ENCODE results near the gene SH2D3A. TPM values are rescaled to one million over a fixed set of nuclear protein-coding genes. Genes with fewer than 3 reads are reported as not detected.

SH2D3A gene
- total RNA-seq, 1 experiment from 2014 or later, result 17.9 TPM

- Mint-ChIP-seq H3K27me3 (ENCODE audit: low read depth) (no peaks in the 10 kb centered on the region; the same call in 1 of the 2 replicates), H3K4me3 (peak overlapping the region in 1 of 2 experiments; percentile 46; a peak in 2 of 5 replicates), H3K27ac (no peak overlapping the region), H3K4me1 (peaks cover 10 to 32% of the 10 kb centered on the region in 2 experiments), H3K36me3 (ENCODE audit: insufficient read depth in 1 of 3, low read depth in 3 of 3) (no peaks in the 10 kb centered on the region), H3K9me3 (peaks cover 0 to 2% of the 10 kb centered on the region in 2 experiments; a peak in 1 of 5 replicates)
- Histone ChIP-seq H3K9ac (ENCODE audit: extremely low read depth, insufficient read length, low read length) (no peak overlapping the region), H2BK20ac (ENCODE audit: low read depth, low read length, poor library complexity, severe bottlenecking) (no peak overlapping the region), H3K27ac (ENCODE audit: insufficient read length, low read depth, low read length) (no peak overlapping the region), H3K4ac (ENCODE audit: low read depth, low read length) (no peak overlapping the region), H2BK120ac (ENCODE audit: low read depth, low read length, poor library complexity, severe bottlenecking) (no peak overlapping the region), H2AFZ (ENCODE audit: low read length) (no peak overlapping the region), H2BK15ac (ENCODE audit: low read depth, low read length) (no peak overlapping the region), H3K79me1 (ENCODE audit: insufficient read depth, low read depth, low read length, poor library complexity, severe bottlenecking) (no peaks in the 10 kb centered on the region), H3K4me1 (ENCODE audit: insufficient read depth, low read length) (no peaks in the 10 kb centered on the region; the same call in 1 of the 2 replicates), H3K23me2 (ENCODE audit: insufficient read length, low read depth, low read length, poor library complexity, severe bottlenecking) (no peaks in the 10 kb centered on the region), H3K18ac (ENCODE audit: insufficient read length, low read depth, low read length) (no peak overlapping the region), H3T11ph (ENCODE audit: low read length) (no peak overlapping the region), H4K5ac (ENCODE audit: insufficient read length, low read depth, low read length) (no peak overlapping the region), H3K79me2 (ENCODE audit: insufficient read depth, low read length) (no peaks in the 10 kb centered on the region), H3K14ac (ENCODE audit: insufficient read depth, low read length) (no peak overlapping the region), H2BK5ac (ENCODE audit: insufficient read length, low read length) (no peak overlapping the region), H2AK5ac (ENCODE audit: insufficient read length, low read length) (no peak overlapping the region), H3K27me3 (ENCODE audit: insufficient read depth, low read length) (no peaks in the 10 kb centered on the region), H4K8ac (replicated peaks; ENCODE audit: insufficient read length, low read depth, low read length) (no peak overlapping the region), H3K56ac (ENCODE audit: insufficient read length, low read depth, low read length) (no peak overlapping the region), H3K9me3 (ENCODE audit: control insufficient read depth, low read depth, low read length) (no peaks in the 10 kb centered on the region), H4K91ac (ENCODE audit: insufficient read length, low read depth, low read length) (no peak overlapping the region), H3K23ac (ENCODE audit: insufficient read length, low read depth, low read length) (no peak overlapping the region), H3K4me2 (ENCODE audit: insufficient read depth, insufficient read length, low read length) (no peak overlapping the region), H2BK12ac (ENCODE audit: insufficient read length, low read depth, low read length) (no peak overlapping the region), H4K20me1 (ENCODE audit: control insufficient read depth, insufficient read depth, insufficient read length) (no peaks in the 10 kb centered on the region)
- no peak for TF ChIP-seq CTCF (conservative IDR thresholded peaks at IDR 0.05)
- no peak for DNase-seq
- WGBS (ENCODE audit: extremely low coverage, insufficient read length, low lambda C conversion rate), result no CpG with 5 or more reads among the region's 5 CpGs
Observed at GRCh38 chr19:6723738-6724137, 43.5 kb downstream of the SH2D3A start.
